Measurements from ENCODE around the gene TET2. TPM values are rescaled to one million over a fixed set of nuclear protein-coding genes. Genes with fewer than 3 reads are reported as not detected.

TET2 gene
- total RNA-seq, 6 experiments from 2014 or later, result 5.8 to 8.8 (median 7.0) TPM

DNA sequence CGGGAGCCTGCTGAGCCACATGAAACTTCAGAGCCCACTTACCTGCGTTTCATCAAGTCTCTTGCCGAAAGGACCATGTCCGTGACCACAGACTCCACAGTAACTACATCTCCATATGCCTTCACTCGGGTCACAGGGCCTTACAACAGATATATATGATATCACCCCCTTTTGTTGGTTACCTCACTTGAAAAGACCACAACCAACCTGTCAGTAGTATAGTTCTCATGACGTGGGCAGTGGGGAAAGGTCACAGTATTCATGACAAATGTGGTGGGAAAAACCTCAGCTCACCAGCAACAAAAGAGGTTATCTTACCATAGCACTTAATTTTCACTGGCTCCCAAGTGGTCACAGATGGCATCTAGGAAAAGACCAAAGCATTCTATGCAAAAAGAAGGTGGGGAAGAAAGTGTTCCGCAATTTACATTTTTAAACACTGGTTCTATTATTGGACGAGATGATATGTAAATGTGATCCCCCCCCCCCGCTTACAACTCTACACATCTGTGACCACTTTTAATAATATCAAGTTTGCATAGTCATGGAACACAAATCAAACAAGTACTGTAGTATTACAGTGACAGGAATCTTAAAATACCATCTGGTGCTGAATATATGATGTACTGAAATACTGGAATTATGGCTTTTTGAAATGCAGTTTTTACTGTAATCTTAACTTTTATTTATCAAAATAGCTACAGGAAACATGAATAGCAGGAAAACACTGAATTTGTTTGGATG lies 129.9 kb downstream of the TET2 start:
- H3K9me3 ChIP-seq, result no peaks in the 10 kb centered on the region
- TF ChIP-seq, protein P1, sequence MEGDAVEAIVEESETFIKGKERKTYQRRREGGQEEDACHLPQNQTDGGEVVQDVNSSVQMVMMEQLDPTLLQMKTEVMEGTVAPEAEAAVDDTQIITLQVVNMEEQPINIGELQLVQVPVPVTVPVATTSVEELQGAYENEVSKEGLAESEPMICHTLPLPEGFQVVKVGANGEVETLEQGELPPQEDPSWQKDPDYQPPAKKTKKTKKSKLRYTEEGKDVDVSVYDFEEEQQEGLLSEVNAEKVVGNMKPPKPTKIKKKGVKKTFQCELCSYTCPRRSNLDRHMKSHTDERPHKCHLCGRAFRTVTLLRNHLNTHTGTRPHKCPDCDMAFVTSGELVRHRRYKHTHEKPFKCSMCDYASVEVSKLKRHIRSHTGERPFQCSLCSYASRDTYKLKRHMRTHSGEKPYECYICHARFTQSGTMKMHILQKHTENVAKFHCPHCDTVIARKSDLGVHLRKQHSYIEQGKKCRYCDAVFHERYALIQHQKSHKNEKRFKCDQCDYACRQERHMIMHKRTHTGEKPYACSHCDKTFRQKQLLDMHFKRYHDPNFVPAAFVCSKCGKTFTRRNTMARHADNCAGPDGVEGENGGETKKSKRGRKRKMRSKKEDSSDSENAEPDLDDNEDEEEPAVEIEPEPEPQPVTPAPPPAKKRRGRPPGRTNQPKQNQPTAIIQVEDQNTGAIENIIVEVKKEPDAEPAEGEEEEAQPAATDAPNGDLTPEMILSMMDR (IDR thresholded peaks at IDR 0.05), result no peak
- TF ChIP-seq POLR2A (IDR thresholded peaks at IDR 0.05), result no peak
- ATAC-seq, result no peak
- H3K4me3 ChIP-seq, result no peak overlapping the region
- H3K4me1 ChIP-seq, result no peaks in the 10 kb centered on the region
- no peak overlapping the region for H3K27ac ChIP-seq
- DNase-seq, result no peak
- no peaks in the 10 kb centered on the region for H3K27me3 ChIP-seq
- intact Hi-C loops (cut with DNase I), result no loop called here
- WGBS (ENCODE audit: insufficient coverage, low coverage, low lambda C conversion rate, missing lambda C conversion rate), result 95% methylated on average over 9 of the region's 9 CpGs
- peaks cover 0 to 28% (median 4%) of the 10 kb centered on the region in 4 donors for H3K36me3 ChIP-seq

DNA sequence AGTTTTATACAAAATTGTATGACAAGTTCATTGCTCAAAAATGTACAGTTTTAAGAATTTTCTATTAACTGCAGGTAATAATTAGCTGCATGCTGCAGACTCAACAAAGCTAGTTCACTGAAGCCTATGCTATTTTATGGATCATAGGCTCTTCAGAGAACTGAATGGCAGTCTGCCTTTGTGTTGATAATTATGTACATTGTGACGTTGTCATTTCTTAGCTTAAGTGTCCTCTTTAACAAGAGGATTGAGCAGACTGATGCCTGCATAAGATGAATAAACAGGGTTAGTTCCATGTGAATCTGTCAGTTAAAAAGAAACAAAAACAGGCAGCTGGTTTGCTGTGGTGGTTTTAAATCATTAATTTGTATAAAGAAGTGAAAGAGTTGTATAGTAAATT lies 131.0 kb downstream of the TET2 start:
- no peak for TF ChIP-seq POLR2A (IDR thresholded peaks at IDR 0.05)
- TF ChIP-seq, protein P1 (IDR thresholded peaks at IDR 0.05), result no peak
- H3K4me1 ChIP-seq, result no peaks in the 10 kb centered on the region
- no peak overlapping the region for H3K27ac ChIP-seq
- H3K36me3 ChIP-seq, result peaks cover 0 to 19% (median 4%) of the 10 kb centered on the region in 4 donors
- no peak for ATAC-seq
- intact Hi-C loops (cut with DNase I), result no loop called here
- H3K4me3 ChIP-seq, result no peak overlapping the region
- no peaks in the 10 kb centered on the region for H3K27me3 ChIP-seq
- WGBS (ENCODE audit: insufficient coverage, low coverage, low lambda C conversion rate, missing lambda C conversion rate), result 72% methylated on average over 1 of the region's 1 CpG
- DNase-seq, result no peak
- H3K9me3 ChIP-seq, result no peaks in the 10 kb centered on the region

DNA sequence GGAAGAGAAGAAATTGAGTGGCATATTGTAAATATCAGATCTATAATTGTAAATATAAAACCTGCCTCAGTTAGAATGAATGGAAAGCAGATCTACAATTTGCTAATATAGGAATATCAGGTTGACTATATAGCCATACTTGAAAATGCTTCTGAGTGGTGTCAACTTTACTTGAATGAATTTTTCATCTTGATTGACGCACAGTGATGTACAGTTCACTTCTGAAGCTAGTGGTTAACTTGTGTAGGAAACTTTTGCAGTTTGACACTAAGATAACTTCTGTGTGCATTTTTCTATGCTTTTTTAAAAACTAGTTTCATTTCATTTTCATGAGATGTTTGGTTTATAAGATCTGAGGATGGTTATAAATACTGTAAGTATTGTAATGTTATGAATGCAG lies 132.6 kb downstream of the TET2 start:
- WGBS (ENCODE audit: insufficient coverage, low coverage, low lambda C conversion rate, missing lambda C conversion rate), result 83% methylated on average over 1 of the region's 1 CpG
- no peak overlapping the region for H3K4me3 ChIP-seq
- no peaks in the 10 kb centered on the region for H3K9me3 ChIP-seq
- DNase-seq, result no peak
- TF ChIP-seq, protein P1 (IDR thresholded peaks at IDR 0.05), result no peak
- no peak for TF ChIP-seq POLR2A (IDR thresholded peaks at IDR 0.05)
- no peak overlapping the region for H3K27ac ChIP-seq
- H3K27me3 ChIP-seq, result no peaks in the 10 kb centered on the region
- H3K4me1 ChIP-seq, result no peaks in the 10 kb centered on the region
- H3K36me3 ChIP-seq, result peaks cover 0 to 10% (median 4%) of the 10 kb centered on the region in 4 donors
- intact Hi-C loops (cut with DNase I), result no loop called here
- ATAC-seq, result no peak

DNA sequence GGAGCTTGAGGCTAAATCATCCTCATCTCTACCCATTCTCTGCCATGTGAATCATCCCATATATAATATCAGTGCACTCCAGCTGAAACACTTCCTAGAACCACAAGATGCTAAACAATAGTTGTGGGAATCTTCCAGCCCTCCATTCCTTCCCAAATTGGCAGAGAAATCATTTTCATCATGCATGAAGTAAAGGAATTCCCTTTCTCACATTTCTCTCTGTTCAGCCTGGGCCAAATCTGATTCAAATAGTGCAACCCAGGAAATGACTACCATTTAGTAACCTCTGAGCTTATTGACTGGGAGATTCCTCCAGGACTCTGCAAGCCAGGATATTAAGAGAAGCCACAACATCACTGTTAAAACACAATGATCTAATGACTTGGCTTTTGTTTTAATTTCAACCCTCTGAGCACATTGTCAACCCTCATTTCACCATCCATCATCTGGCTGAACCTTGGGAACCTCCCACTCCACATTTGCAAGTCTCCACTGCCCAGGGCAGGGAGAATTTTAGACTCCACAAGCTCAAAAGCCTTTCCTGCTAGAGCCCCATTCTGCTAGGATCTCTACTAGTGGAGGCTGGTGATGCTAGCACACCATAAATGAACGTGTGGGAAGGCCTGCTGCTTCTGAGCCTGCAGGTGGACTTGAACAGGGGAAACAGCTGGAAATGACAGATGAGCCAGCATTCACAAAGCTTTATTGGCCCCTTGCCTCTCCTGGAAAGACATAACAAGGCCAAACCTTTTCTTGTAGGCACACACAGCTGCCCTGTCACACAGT lies 133.9 kb downstream of the TET2 start:
- TF ChIP-seq, protein P1 (IDR thresholded peaks at IDR 0.05), result no peak
- TF ChIP-seq POLR2A (IDR thresholded peaks at IDR 0.05), result no peak
- peak in 1 of 4 donors; percentile 13 for ATAC-seq
- Histone ChIP-seq H3K36me3 (peaks cover 0 to 5% (median 2%) of the 10 kb centered on the region in 4 donors), H3K4me3 (no peak overlapping the region), H3K27ac (no peak overlapping the region), H3K4me1 (no peaks in the 10 kb centered on the region), H3K9me3 (no peaks in the 10 kb centered on the region), H3K27me3 (no peaks in the 10 kb centered on the region)
- DNase-seq, result no peak
- 70% methylated on average over 1 of the region's 1 CpG for WGBS (ENCODE audit: insufficient coverage, low coverage, low lambda C conversion rate, missing lambda C conversion rate)
- intact Hi-C loops (cut with DNase I), result no loop called here

All from right lobe of liver (tissue), 6 donors.